HG03039 (cell line): ENCODE measurements around the gene PEMT.
"Not testable (repeated sequence)": the region's sequence is repeated elsewhere in the genome, so short reads cannot be mapped to it uniquely, and the experiment has no call there.

Experiments used
- ATAC-seq: cut with Tn5 transposase; IDR thresholded peaks from one replicate; pipeline ENCODE4 v1.9.1; 2021; ENCODE audit warnings: mild to moderate bottlenecking, moderate library complexity; ENCODE audit not compliant: unreplicated experiment

PEMT gene

DNA sequence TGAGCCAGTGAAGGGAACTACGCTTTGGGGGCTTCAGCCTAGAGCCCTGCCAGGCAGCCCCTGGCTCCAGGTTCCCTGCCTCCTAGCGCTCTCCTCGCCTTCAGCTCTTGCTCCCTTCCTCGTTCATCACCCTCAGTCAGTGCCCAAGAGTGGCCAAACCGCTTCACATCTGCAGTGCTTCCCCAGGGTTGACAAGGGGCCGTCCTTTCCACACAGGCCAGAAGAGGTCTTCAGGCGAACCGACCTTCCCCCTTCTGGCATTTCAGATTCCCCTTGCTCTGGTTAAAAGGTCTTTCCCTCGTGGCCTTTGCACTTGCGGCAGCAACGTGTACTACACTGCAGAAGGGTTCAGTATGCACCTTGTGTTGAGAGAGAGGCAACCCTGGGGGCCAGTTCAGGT, 99.4 kb downstream of the PEMT start:
- no peak for ATAC-seq

DNA sequence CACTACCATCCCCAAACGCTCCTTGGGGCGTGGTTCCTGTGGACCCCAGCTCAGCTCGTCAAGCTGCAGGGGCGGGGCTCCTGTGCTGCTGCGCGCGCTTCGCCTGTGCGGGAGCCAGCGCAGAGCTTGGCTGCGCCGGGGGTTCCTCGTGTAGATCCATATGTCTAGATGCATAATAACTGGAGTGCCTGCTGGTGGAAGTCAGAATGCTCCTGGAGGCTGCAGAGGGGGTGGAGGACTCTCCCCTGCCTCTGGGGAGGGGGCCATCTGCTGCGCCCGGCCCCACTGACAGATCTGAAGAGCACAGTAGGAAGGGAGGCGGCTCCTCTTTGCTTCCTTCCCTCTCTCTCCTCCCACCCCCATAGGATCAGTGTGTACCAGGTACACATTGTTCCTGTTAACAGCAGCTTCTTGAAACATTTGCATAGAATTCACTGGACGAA, 99.9 kb downstream of the PEMT start:
- no peak for ATAC-seq

DNA sequence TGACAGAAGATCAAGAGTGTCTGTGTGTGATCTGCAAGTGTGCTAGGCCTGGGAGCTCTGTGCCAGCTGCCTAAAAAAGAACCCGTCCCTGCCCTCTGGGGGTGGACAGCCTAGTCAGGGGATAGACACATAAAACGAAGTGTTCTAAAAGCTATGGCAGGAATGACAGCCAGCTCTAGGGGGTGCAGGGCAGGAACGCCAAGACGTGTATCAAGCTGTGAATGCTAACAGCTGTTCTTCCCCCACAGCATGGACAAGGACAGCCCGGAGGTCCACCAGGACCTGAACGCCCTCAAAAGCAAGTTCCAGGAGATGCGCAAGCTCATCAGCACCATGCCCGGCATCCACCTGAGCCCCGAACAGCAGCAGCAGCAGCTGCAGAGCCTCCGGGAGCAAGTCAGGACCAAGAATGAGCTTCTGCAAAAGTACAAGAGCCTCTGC, 100.5 kb downstream of the PEMT start:
- no peak for ATAC-seq

DNA sequence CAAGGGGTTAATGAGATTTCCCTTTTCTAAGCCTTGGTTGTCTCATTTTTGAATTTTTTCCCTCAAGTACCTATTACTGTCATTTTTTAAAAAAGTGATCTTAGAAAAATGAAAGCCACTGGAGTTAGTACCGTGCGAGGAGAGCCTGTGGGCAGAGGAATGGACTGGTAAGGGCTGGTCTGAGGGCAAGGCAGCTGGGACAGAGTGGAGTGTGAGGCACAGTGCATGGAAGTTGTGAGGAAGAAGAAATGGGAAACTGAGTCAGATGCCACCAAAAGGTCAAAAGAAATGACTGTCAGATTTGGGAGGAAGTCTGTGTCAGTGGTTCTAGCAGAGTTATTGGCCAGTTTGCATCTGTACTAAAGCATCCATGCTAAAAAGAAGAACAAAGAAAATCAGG, 103.5 kb downstream of the PEMT start:
- no peak for ATAC-seq

DNA sequence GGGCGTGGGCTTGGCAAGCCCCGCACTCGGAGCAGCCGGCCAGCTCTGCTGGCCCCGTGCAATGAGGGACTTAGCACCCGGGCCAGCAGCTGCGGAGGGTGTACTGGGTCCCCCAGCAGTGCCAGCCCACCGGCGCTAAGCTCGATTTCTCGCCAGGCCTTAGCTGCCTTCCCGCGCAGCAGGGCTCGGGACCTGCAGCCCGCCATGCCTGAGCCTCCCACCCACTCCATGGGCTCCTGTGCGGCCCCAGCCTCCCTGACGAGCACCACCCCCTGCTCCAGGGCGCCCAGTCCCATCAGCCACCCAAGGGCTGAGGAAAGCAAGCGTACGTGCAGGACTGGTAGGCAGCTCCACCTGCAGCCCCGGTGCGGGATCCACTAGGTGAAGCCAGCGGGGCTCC, 105.1 kb downstream of the PEMT start:
- not testable (repeated sequence) for ATAC-seq

DNA sequence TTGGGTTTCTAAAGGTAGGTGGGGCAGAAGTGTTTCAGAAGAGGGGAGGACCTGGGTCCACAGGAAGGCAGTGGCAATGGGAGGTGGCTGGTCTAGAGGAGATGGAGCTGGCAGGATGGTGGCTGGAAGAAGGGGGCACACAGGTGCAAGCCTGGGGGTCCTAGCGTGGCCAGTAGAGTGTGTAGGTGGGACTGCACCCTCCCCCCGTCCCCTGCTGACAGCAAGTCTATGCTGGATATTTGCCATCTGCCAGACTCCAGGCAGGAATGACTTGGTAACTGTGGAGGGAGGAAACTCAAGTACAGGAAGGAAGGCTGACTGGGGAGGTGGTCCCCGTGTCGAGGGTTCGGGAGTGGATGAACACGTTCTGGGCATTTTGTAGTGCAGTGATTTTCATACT, 106.1 kb downstream of the PEMT start:
- no peak for ATAC-seq

DNA sequence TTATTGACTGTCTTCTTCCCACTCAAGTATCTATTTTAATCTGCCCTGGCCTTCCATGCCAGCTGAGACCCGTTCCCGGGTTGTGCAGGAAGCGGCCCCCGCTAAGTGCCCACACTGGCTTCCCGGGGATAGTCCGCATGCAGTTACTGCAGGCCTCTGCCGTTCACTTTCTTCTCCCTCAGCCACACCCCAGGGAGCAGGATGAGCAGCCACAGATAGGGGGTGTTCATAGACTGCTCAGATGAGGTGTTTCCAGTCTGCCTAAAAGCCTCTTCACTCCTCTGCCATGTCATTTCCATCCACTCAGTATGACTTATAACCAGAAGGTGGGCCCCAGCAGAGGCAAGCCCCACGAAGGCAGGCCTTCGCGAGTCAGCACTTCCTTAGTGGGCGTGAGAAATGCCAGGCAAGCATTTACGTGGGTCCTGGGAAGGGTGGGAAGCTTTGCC, 107.0 kb downstream of the PEMT start:
- no peak for ATAC-seq

DNA sequence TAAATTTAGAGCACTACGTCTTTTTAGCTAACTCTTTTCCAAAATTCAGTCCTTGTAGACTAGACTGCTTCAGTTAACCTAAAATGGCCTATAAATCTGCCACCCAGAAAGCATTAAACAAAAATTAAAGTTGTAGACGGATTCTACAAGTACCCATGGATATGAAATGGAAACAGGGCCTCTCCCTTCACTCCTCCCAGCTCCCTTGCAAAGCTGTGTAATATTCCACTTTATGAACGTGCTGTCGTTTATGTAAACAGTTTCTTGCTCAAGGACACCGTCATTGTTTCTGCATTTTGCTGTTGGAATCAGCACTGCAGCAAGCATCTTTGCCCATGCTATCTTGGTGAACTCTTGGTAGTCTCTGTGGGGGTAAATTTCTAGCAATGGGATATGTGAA, 109.6 kb downstream of the PEMT start:
- no peak for ATAC-seq

DNA sequence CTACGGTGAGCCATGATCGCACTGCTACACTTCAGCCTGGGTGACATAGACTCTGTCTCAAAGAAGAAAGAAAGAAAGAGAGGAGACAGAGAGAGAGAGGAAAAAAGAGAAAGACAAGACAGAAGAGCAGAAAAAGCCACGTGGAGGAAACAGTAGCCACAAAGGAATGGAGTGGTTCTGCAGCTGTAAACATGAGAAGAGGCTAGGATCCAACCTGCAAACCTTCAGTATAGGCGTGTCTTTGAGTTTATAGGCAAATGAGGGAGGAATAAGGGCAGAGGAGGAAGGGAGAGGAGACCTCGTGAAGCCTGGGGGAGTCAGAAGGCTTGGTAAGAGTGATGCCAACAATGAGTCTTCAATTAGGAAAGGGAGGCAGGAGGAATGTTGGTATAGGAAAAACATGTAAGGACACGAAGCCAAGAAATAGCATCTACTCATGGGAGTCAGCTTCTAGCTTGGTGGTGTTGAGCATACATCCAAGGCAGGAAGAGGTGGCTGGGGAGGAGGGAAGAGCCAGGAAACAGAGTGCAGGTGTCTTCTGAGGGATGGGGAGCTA, 110.8 kb downstream of the PEMT start:
- ATAC-seq = no peak

DNA sequence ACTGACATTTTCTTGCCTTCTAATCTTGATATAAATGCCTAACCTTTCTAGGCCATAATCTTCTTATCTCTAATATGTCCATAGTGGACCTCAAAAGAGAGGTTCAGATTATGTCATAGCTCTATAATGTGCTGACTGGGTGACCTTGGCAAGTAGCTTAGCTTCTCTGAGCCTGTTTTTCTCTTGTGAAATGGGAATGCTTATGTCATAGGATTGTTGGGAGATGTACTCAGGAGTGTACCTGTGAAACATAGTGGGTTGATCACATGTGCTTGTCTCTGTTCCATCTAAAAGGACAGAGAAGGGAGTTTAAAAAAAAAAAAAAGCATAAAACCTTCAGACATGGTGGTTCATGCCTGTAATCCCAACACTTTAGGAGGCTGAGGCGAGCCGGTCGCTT, 112.3 kb downstream of the PEMT start:
- no peak for ATAC-seq

DNA sequence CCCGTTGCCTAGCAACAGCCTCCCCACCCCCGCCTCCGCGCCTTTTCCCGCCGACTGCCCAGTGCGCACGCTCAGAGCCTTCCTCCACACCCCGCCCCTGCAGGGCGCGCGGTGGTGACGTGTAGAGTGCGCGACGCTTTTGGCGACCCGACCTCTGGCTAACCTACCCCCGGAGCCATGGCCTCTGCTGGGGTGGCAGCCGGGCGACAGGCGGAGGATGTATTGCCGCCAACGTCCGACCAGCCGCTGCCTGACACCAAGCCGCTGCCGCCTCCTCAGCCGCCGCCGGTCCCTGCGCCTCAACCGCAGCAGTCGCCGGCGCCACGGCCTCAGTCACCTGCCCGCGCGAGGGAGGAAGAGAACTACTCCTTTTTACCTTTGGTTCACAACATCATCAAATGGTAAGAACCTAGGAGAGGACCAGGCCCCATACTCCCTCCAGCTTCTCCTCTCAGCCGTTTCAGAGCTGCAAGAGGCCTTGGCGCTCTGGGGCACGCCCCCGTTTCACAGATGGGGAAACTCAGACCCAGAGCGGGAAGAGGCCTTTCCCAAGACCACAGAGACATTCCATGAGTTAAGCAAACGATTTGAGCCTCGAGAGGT, 114.5 kb downstream of the PEMT start, which contains the start of gene MED9:
Gene MED9 (plus strand): TSS at position 136 of the 603 bp plus-strand sequence. CDS start 42 bp downstream, at position 178.
- peak; percentile 82 for ATAC-seq

DNA sequence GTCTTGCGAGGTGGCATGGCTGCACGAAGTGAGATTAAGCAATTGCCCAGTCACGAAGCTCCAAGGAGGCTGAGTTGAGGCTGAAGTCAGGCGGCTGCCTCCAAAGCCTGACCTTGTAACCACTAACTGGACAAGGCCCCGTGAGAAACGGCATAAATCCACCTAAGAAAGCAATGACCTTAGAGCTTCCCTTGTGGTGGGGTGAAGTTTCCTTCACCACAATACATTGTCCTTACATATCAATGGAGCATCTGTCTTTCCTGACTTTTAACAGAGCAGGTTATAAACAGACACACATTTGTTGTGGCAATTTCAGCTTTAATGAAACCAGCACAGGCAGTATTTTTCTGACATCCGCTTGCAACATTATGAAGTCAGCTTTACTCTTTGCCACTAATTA, 117.2 kb downstream of the PEMT start:
- ATAC-seq = no peak

DNA sequence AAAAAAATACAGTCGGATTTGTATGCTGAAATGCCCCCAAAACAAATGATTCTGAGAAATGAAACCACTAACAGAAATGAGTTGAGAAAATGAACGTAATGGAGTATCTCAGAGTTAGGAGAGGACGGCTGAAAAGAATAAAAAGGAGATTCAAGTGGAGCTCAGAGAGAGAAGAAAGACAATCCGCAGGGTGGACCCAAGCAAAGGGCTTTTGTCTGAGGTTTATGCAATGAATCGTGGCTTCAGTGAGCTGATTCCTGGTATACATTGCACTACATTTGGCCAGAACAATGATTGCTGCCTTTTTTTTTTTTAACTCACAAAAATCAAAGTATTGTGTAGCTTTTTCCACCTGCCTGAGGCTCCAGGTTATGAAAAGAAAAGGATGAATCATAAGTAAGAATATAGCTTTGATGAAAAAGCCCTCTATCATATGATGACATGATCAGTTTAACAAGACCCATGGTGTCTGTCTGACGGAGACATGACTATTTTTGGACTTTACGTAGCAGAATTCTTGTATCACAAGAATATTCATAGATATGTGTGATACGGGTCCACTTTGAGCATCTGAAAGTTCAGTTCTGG, 119.1 kb downstream of the PEMT start:
- no peak for ATAC-seq

DNA sequence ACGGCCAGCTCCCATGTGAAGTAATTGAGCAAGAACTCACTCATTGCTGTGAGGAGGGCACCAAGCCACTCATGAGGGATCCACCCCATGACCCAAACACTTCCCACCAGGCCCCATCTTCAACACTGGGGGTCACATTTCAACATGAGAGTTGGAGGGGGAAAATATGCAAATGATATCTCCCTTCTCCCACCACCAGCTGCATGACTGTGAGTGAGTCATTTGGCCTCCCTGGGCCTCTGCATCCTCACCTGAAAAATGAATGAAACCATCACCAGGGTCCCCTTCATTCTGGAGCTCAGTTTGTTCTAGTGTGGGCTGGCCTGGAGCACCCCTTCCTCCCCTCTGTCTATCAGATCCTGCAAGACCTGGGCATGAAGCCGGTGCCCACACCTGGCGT, 121.5 kb downstream of the PEMT start:
- no peak for ATAC-seq

DNA sequence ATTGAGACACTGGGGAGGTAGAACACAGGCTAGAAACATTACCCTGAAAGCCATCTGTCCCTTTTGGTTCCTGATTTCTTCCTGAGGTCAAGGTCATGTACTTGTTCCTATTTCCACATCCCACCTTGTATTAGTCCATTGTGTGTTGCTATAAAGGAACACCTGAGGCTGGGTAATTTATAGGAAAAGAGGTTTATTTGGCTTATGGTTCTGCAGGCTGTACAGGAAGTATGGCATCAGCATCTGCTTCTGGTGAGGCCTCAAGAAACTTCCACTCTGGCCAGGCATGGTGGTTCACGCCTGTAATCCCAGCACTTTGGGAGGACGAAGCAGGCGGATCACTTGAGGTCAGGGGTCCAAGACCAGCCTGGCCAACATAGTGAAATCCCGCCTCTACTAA, 122.2 kb downstream of the PEMT start:
- no peak for ATAC-seq

DNA sequence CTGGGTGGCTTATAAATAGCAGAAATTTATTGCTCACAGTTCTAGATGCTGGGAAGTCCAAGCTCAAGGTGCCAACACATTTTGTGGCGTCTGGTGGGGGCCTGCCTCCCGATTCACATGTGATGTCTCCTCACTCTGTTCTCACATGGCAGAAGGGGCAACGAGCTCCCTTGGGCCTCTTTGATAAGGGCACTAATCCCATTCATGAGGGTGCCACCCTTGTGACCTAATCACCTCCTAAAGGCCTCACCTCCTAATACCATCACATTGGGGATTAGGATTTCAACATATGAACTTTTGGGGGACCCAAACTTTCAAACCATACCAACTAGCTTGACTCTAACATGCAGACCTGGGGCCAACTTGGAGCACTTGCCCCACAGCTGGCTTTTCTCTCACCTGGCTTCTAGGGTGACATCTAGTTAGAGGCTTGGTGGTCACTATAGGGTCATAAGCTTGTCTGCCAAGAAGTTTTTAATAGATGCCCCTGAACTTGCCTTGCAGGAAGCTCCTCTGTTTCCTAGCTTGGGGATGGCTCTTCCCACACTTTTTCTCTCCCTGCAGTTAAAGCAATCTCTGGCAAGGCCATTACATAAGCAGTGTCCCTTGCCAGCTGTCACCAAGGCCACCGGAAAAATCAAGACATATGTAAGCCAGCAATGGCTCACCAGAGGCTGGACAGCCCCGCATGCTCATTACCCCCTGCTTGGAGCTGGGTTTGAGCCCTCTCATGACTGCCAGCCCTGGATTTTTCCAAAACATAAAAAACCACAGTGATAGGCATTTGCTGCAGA, 123.1 kb downstream of the PEMT start:
- no peak for ATAC-seq

DNA sequence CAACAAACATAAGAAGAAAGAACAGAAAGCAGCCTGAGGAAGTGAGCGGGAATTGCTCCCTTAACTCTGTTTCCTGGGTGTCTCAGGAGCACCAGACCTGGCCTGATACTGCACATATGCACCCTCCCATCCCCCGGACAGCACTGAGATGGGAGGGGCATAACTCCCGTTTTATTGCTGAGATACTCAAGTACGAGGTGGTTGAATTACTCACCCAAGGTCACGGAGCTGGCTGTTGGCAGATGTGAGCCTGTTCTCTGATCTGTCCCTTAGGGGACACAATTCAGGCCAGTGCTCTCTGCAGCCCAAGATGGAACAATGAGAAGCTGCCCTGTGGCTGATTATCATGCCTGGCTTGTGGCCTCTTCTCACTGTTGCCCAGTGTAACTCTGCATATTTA, 123.8 kb downstream of the PEMT start:
- ATAC-seq = no peak

DNA sequence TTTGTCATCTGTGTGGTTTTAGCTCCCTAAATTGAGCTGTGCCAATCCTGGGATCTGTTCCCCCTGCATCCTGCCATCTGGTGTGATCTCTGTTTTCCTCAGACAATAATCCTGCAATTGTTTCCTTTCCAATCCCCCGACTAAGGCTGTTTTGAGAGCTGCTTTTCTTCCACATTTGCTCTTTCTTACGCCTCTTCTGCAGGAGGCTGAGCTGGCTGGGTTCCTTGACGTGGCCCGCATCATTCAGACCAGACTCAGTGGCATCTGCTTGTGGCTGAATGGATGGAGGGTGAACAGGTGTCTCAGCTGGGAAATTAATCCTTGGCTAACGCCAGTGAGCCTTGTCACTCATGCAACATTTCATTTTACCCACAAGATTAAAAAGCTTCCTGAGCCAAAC, 124.5 kb downstream of the PEMT start:
- no peak for ATAC-seq

DNA sequence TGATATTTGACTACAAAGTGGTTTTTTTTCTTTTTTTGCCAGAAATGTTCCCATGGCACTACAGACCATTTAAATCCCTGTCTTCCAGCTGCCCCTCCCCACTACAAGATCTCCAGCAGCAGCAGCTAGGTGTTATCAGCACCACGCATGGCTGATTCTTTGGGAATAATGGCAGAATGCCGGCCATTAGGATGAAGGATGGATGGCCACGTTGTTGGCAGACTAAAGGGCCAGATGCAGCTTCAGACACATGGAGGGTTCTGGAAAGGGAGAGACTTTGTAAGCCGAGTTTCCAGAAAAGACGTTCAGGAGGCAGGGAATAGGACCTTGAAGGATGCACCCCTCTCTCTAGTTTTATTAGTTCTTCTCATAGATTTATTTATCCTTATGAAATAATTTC, 125.0 kb downstream of the PEMT start:
- ATAC-seq = no peak

DNA sequence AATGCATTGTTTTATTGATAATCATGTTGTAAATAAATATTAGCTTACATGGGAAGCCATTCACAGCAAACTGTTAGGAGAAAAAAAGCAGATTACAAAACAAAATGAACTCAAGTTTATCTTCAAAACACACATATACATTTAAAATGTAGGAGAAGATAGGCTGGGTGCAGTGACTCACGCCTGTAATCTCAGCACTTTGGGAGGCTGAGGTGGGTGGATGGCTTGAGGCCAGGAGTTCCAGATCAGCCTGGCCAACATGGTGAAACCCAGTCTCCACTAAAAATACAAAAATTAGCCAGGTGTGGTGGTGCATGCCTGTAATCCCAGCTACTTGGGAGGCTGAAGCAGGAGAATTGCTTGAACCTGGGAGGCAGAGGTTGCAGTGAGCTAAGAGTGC, 125.6 kb downstream of the PEMT start:
- not testable (repeated sequence) for ATAC-seq

DNA sequence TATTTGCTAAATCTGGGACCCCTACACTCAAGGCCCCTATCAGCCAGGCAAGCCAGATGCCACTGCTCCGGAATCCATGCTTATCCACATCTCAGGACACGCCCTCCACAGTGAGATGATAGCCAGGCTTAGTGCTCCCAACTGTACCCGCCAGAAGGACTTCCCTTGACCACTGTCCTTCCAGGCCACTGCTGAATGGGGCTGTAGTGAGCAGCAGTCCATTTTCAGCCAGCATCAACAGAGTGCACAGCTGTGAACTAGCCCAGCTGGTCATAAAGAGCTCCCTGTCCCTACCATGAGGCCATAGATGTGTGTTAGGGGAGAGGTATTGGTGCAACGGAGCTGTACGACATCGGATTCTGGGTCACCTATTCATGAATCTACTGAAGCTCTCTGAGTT, 127.7 kb downstream of the PEMT start:
- no peak for ATAC-seq
